Right cardiac atrium (tissue), 5 donors: Measurements from ENCODE around the gene LDLRAP1. TPM values are rescaled to one million over a fixed set of nuclear protein-coding genes. Genes with fewer than 3 reads are reported as not detected.
A peak's percentile ranks its signal among the peaks of the same experiment; 100 is the strongest.

Experiments
- ATAC-seq, 2 donors: fragments of 200-7000 bp; cut with Tn5 transposase; one replicate each; pipeline versions ENCODE4 v1.8.0 to v1.9.1; 2020; ENCODE audit warnings: moderate library complexity in 2 of 2, mild to moderate bottlenecking in 1 of 2
- DNase-seq, 3 donors: peaks; one replicate each; pipeline ENCODE4 v3.0.0-alpha.2; 2020
- H3K27ac ChIP-seq: one replicate; pipeline ENCODE4 v1.5.1; 2013; ENCODE audit warnings: mild to moderate bottlenecking, low read length, control low read depth, moderate library complexity
- H3K27me3 ChIP-seq: one replicate; pipeline ENCODE4 v1.6.1; 2013; ENCODE audit not compliant: control insufficient read depth, insufficient read depth
- H3K4me1 ChIP-seq: one replicate; pipeline ENCODE4 v1.6.1; 2013; ENCODE audit warnings: low read length; ENCODE audit not compliant: control insufficient read depth, insufficient read depth
- H3K4me3 ChIP-seq: one replicate; pipeline ENCODE4 v1.5.1; 2013; ENCODE audit warnings: low read length, control low read depth
- H3K9me3 ChIP-seq: one replicate; pipeline ENCODE4 v1.6.1; 2013; ENCODE audit warnings: low read length; ENCODE audit not compliant: control insufficient read depth
- WGBS: extraction: QIAGEN DNeasy Blood & Tissue Kit; methylation state at CpG from one replicate; pipeline ENCODE4 v1.1.7; 2013; 5-methylcytosine and 5-hydroxymethylcytosine counted together
- intact Hi-C, 4 donors: fragments of 100-400 bp; cut with DNase I; formaldehyde crosslinking; loops; one replicate each; pipeline versions ENCODE4 v1.11.0 to v1.14.0; 2022 to 2023
- polyA plus RNA-seq: library from polyadenylated mRNA; stranded (reverse); fragments of 200-250 nt; gene quantifications from one replicate; pipeline ENCODE4 v1.2.3, GENCODE V29; 2013
- total RNA-seq, 4 donors: library from RNA; stranded (reverse); fragmentation: NEBNext Ultra II Directional; extraction: Animal tissue kit (Norgen Biotek cat#: 25700); gene quantifications; one replicate each; pipeline ENCODE4 v1.2.1, GENCODE V29; 2021
- donor health status: healthy with polysubstance abuse.
- donor health status: DM: no; HTN: yes; CAD: no.
- donor health status: DM: no; HTN: no; CAD: no.
- donor health status: DM: no; HTN: yes; CAD: no; lungs with severe emphysema.
- donor health status: DM: yes; HTN: yes; CAD: no.

The LDLRAP1 gene
- total and polyA plus RNA-seq, 5 donors, result 6.0 to 10.2 (median 8.7) TPM

GRCh38 chr1:25562928-25563283 is 19.5 kb downstream of the LDLRAP1 start:
- Histone ChIP-seq H3K9me3 (no peaks in the 10 kb centered on the region), H3K4me3 (no peak overlapping the region), H3K27ac (no peak overlapping the region), H3K27me3 (no peaks in the 10 kb centered on the region), H3K4me1 (peaks cover 2% of the 10 kb centered on the region)
- 76% methylated on average over 9 of the region's 9 CpGs for WGBS
- peak in 1 of 3 donors; percentile 42 for DNase-seq
- intact Hi-C loops, result no loop called here
- no peak for ATAC-seq

GRCh38 chr1:25563330-25564215 is 20.2 kb downstream of the LDLRAP1 start:
- Histone ChIP-seq H3K27ac (no peak overlapping the region), H3K4me1 (peaks cover 2% of the 10 kb centered on the region), H3K4me3 (no peak overlapping the region), H3K27me3 (no peaks in the 10 kb centered on the region), H3K9me3 (no peaks in the 10 kb centered on the region)
- ATAC-seq, result no peak
- WGBS, result 89% methylated on average over 20 of the region's 20 CpGs
- intact Hi-C loops, result no loop called here
- peak in 1 of 3 donors; percentile 54 for DNase-seq

GRCh38 chr1:25564777-25565574 is 21.6 kb downstream of the LDLRAP1 start:
- ATAC-seq, result no peak
- H3K9me3 ChIP-seq, result no peaks in the 10 kb centered on the region

GRCh38 chr1:25565626-25566025 is 22.2 kb downstream of the LDLRAP1 start:
- WGBS, result 88% methylated on average over 8 of the region's 8 CpGs

More at GRCh38 chr1:25564777-25565574, 21.6 kb downstream of the LDLRAP1 start:
- WGBS, result 85% methylated on average over 14 of the region's 14 CpGs
- Histone ChIP-seq H3K27me3 (no peaks in the 10 kb centered on the region), H3K27ac (no peak overlapping the region), H3K4me3 (no peak overlapping the region), H3K4me1 (peaks cover 2% of the 10 kb centered on the region)
- intact Hi-C loops, result no loop called here
- DNase-seq, result peak in 1 of 3 donors; percentile 25

GRCh38 chr1:25566176-25566729 is 22.8 kb downstream of the LDLRAP1 start:
- intact Hi-C loops, result no loop called here
- WGBS, result 65% methylated on average over 9 of the region's 9 CpGs
- H3K4me3 ChIP-seq, result no peak overlapping the region
- DNase-seq (no peak), ATAC-seq (peak in 1 of 2 donors; percentile 2)
- H3K9me3 ChIP-seq, result no peaks in the 10 kb centered on the region
- H3K27ac ChIP-seq, result peak overlapping the region; percentile 0
- H3K27me3 ChIP-seq, result no peaks in the 10 kb centered on the region
- H3K4me1 ChIP-seq, result peaks cover 2% of the 10 kb centered on the region

More at GRCh38 chr1:25565626-25566025, 22.2 kb downstream of the LDLRAP1 start:
- Histone ChIP-seq H3K9me3 (no peaks in the 10 kb centered on the region), H3K4me1 (peaks cover 2% of the 10 kb centered on the region), H3K4me3 (no peak overlapping the region), H3K27me3 (no peaks in the 10 kb centered on the region), H3K27ac (no peak overlapping the region)
- no peak for ATAC-seq
- intact Hi-C loops, result no loop called here
- DNase-seq, result peak in 1 of 3 donors; percentile 36

GRCh38 chr1:25566730-25567341 is 23.4 kb downstream of the LDLRAP1 start:
- H3K4me1 ChIP-seq, result peaks cover 2% of the 10 kb centered on the region
- intact Hi-C loops, result no loop called here
- WGBS, result 56% methylated on average over 21 of the region's 21 CpGs
- H3K27ac ChIP-seq, result peak overlapping the region; percentile 31
- H3K27me3 ChIP-seq, result no peaks in the 10 kb centered on the region
- no peaks in the 10 kb centered on the region for H3K9me3 ChIP-seq
- DNase-seq, result peak; percentile 53 to 84 (median 80)
- peak; percentile 57 to 60 for ATAC-seq
- no peak overlapping the region for H3K4me3 ChIP-seq

GRCh38 chr1:25567710-25568089 is 24.3 kb downstream of the LDLRAP1 start:
- Histone ChIP-seq H3K4me3 (no peak overlapping the region), H3K4me1 (no peaks in the 10 kb centered on the region), H3K9me3 (no peaks in the 10 kb centered on the region), H3K27me3 (no peaks in the 10 kb centered on the region), H3K27ac (peak overlapping the region; percentile 26)
- 76% methylated on average over 10 of the region's 10 CpGs for WGBS
- ATAC-seq, result no peak
- DNase-seq, result peak in 1 of 3 donors; percentile 56
- intact Hi-C loops, result no loop called here

GRCh38 chr1:25568090-25568833 is 24.9 kb downstream of the LDLRAP1 start:
- Histone ChIP-seq H3K27ac (no peak overlapping the region), H3K27me3 (no peaks in the 10 kb centered on the region), H3K4me1 (no peaks in the 10 kb centered on the region), H3K4me3 (no peak overlapping the region), H3K9me3 (no peaks in the 10 kb centered on the region)
- intact Hi-C loops, result no loop called here
- DNase-seq (peak in 2 of 3 donors; percentile 35 to 74), ATAC-seq (peak; percentile 7 to 17)
- WGBS, result 54% methylated on average over 21 of the region's 21 CpGs

- ATAC-seq (peak in 1 of 2 donors; percentile 38), DNase-seq (peak in 2 of 3 donors; percentile 14 to 49)
- intact Hi-C loops, result no loop called here
- no peak overlapping the region for H3K27ac ChIP-seq
- H3K9me3 ChIP-seq, result no peaks in the 10 kb centered on the region
- H3K27me3 ChIP-seq, result no peaks in the 10 kb centered on the region
- H3K4me3 ChIP-seq, result no peak overlapping the region
- H3K4me1 ChIP-seq, result no peaks in the 10 kb centered on the region
- 78% methylated on average over 21 of the region's 21 CpGs for WGBS
Observed at GRCh38 chr1:25568834-25569596, 25.6 kb downstream of the LDLRAP1 start.
